Mesenchymal stem cell (in vitro differentiated cells and primary cell): Measurements from ENCODE around the gene DNAH11.

ENCODE experiments used
- DNase-seq: peaks from one replicate; pipeline ENCODE4 v3.0.0-alpha.2; 2013
- H2AFZ ChIP-seq: one replicate; pipeline ENCODE4 v1.6.1; 2013; ENCODE audit warnings: low read depth, mild to moderate bottlenecking, control low read depth, inconsistent platforms, low read length, moderate library complexity
- H2AK5ac ChIP-seq: 2 replicates; pipeline ENCODE4 v1.6.1; 2013; ENCODE audit warnings: low read length, moderate library complexity, mild to moderate bottlenecking, inconsistent platforms; ENCODE audit not compliant: severe bottlenecking
- H2BK120ac ChIP-seq: one replicate; pipeline ENCODE4 v1.6.1; 2013; ENCODE audit warnings: low read depth, mild to moderate bottlenecking, inconsistent platforms, low read length, moderate library complexity
- H2BK12ac ChIP-seq, 2 experiments: one replicate each; pipeline ENCODE4 v1.6.1; 2013; ENCODE audit warnings: inconsistent platforms in 2 of 2, low read length in 2 of 2, mild to moderate bottlenecking in 2 of 2, moderate library complexity in 2 of 2, control low read depth in 1 of 2
- H2BK15ac ChIP-seq: one replicate; pipeline ENCODE4 v1.6.1; 2013; ENCODE audit warnings: mild to moderate bottlenecking, low read depth, inconsistent platforms; ENCODE audit not compliant: poor library complexity, severe bottlenecking
- H2BK5ac ChIP-seq: 2 replicates; pipeline ENCODE4 v1.6.1; 2013; ENCODE audit warnings: low read depth, mild to moderate bottlenecking, low read length, control low read depth, inconsistent platforms; ENCODE audit not compliant: poor library complexity, severe bottlenecking
- H3K14ac ChIP-seq, 2 experiments: one replicate each; pipeline ENCODE4 v1.6.1; 2013; ENCODE audit warnings: inconsistent platforms in 2 of 2, low read length in 2 of 2, control low read depth in 1 of 2, mild to moderate bottlenecking in 1 of 2, moderate library complexity in 1 of 2
- H3K18ac ChIP-seq, 2 experiments: one replicate each; pipeline ENCODE4 v1.6.1; 2013; ENCODE audit warnings: inconsistent platforms in 2 of 2, low read length in 2 of 2, control low read depth in 1 of 2, low read depth in 1 of 2, mild to moderate bottlenecking in 1 of 2
- H3K23ac ChIP-seq, 2 experiments: one replicate each; pipeline ENCODE4 v1.6.1; 2013; ENCODE audit warnings: inconsistent platforms in 2 of 2, low read length in 2 of 2, mild to moderate bottlenecking in 2 of 2, moderate library complexity in 2 of 2, control low read depth in 1 of 2
- H3K27ac ChIP-seq: 2 replicates; pipeline ENCODE4 v1.5.1; 2013; ENCODE audit warnings: mild to moderate bottlenecking, moderate library complexity, low read length, control low read depth, inconsistent platforms; ENCODE audit not compliant: poor library complexity, severe bottlenecking
- H3K27me3 ChIP-seq, 2 experiments: 2 replicates each; pipeline versions ENCODE4 v1.6.1 to v1.7.0; 2013; ENCODE audit warnings: low read length in 2 of 2, mild to moderate bottlenecking in 2 of 2, moderate library complexity in 2 of 2, control low read depth in 1 of 2, inconsistent platforms in 1 of 2; ENCODE audit not compliant: control insufficient read depth in 1 of 2, insufficient read depth in 1 of 2
- H3K36me3 ChIP-seq, 2 experiments: 2 replicates each; pipeline versions ENCODE4 v1.6.1 to v1.7.0; 2013; ENCODE audit warnings: low read length in 2 of 2, control low read depth in 1 of 2, inconsistent platforms in 1 of 2, low read depth in 1 of 2, mild to moderate bottlenecking in 1 of 2; ENCODE audit not compliant: insufficient read depth in 2 of 2, control insufficient read depth in 1 of 2
- H3K4ac ChIP-seq, 2 experiments: one replicate each; pipeline ENCODE4 v1.6.1; 2013; ENCODE audit warnings: inconsistent platforms in 2 of 2, low read length in 2 of 2, mild to moderate bottlenecking in 2 of 2, moderate library complexity in 2 of 2, control low read depth in 1 of 2, low read depth in 1 of 2
- H3K4me1 ChIP-seq: 2 replicates; pipeline ENCODE4 v1.6.1; 2013; ENCODE audit warnings: low read depth, low read length, control low read depth; ENCODE audit not compliant: control insufficient read depth, insufficient read depth
- H3K4me2 ChIP-seq: 2 replicates; pipeline ENCODE4 v1.6.1; 2013; ENCODE audit warnings: low read length, mild to moderate bottlenecking, inconsistent platforms; ENCODE audit not compliant: poor library complexity, severe bottlenecking
- H3K4me3 ChIP-seq, 2 experiments: 2 replicates each; pipeline versions ENCODE4 v1.5.1 to v1.7.0; 2013; ENCODE audit warnings: low read length in 2 of 2, mild to moderate bottlenecking in 2 of 2, control low read depth in 1 of 2, low read depth in 1 of 2; ENCODE audit not compliant: insufficient read depth in 1 of 2
- H3K79me1 ChIP-seq: replicated peaks from 2 replicates; pipeline ENCODE4 v1.6.1; 2013; ENCODE audit warnings: mild to moderate bottlenecking, control low read depth, low read length, inconsistent platforms; ENCODE audit not compliant: poor library complexity, severe bottlenecking
- H3K9ac ChIP-seq: 2 replicates; pipeline ENCODE4 v1.7.0; 2013; ENCODE audit warnings: mild to moderate bottlenecking, low read length, moderate library complexity
- H3K9me3 ChIP-seq: 2 replicates; pipeline ENCODE4 v1.7.0; 2013; ENCODE audit warnings: mild to moderate bottlenecking, low read length; ENCODE audit not compliant: control insufficient read depth
- H4K8ac ChIP-seq: one replicate; pipeline ENCODE4 v1.6.1; 2013; ENCODE audit warnings: inconsistent platforms, mild to moderate bottlenecking, low read length, moderate library complexity
- H4K91ac ChIP-seq: one replicate; pipeline ENCODE4 v1.6.1; 2013; ENCODE audit warnings: mild to moderate bottlenecking, low read length, inconsistent platforms
- WGBS: methylation state at CpG from one replicate; pipeline ENCODE4 v1.1.7; 2013; ENCODE audit warnings: mixed read lengths; 5-methylcytosine and 5-hydroxymethylcytosine counted together

The DNAH11 gene

GRCh38 chr7:21603462-21603861 lies 60.6 kb downstream of the DNAH11 start:
- Histone ChIP-seq H3K27ac (no peak overlapping the region), H3K27me3 (no peaks in the 10 kb centered on the region), H3K9me3 (no peaks in the 10 kb centered on the region), H3K18ac (no peak overlapping the region), H3K14ac (no peak overlapping the region), H2BK5ac (no peak overlapping the region), H3K4me2 (no peak overlapping the region), H3K23ac (no peak overlapping the region), H3K9ac (no peak overlapping the region), H2AK5ac (no peak overlapping the region), H3K4me1 (no peaks in the 10 kb centered on the region), H2BK12ac (no peak overlapping the region), H4K91ac (no peak overlapping the region), H3K36me3 (no peaks in the 10 kb centered on the region), H3K4ac (no peak overlapping the region), H4K8ac (no peak overlapping the region), H2BK120ac (no peak overlapping the region), H2AFZ (no peak overlapping the region), H3K4me3 (no peak overlapping the region), H2BK15ac (no peak overlapping the region), H3K79me1 (no peaks in the 10 kb centered on the region)
- DNase-seq, result peak; percentile 30

GRCh38 chr7:21603972-21604749 lies 61.3 kb downstream of the DNAH11 start:
- Histone ChIP-seq H2AK5ac (no peak overlapping the region), H2BK15ac (no peak overlapping the region), H3K4me2 (no peak overlapping the region), H2BK12ac (no peak overlapping the region), H3K9ac (no peak overlapping the region), H3K23ac (no peak overlapping the region), H2AFZ (no peak overlapping the region), H3K79me1 (no peaks in the 10 kb centered on the region), H3K4me1 (no peaks in the 10 kb centered on the region), H4K8ac (no peak overlapping the region), H3K27me3 (no peaks in the 10 kb centered on the region), H3K4me3 (no peak overlapping the region), H3K36me3 (no peaks in the 10 kb centered on the region), H3K9me3 (no peaks in the 10 kb centered on the region), H2BK5ac (no peak overlapping the region), H4K91ac (no peak overlapping the region), H3K27ac (no peak overlapping the region), H3K18ac (no peak overlapping the region), H3K14ac (no peak overlapping the region), H2BK120ac (no peak overlapping the region), H3K4ac (no peak overlapping the region)
- DNase-seq, result peak; percentile 35
- WGBS, result 87% methylated on average over 3 of the region's 5 CpGs

- no peak overlapping the region for H3K23ac ChIP-seq
- no peak overlapping the region for H2BK5ac ChIP-seq
- no peak overlapping the region for H2BK12ac ChIP-seq
- H3K4me3 ChIP-seq, result no peak overlapping the region
- H3K27me3 ChIP-seq, result no peaks in the 10 kb centered on the region
- H2BK120ac ChIP-seq, result no peak overlapping the region
- no peak overlapping the region for H2AK5ac ChIP-seq
- no peak overlapping the region for H4K8ac ChIP-seq
- DNase-seq, result no peak
- H3K4me1 ChIP-seq, result no peaks in the 10 kb centered on the region
- H3K9ac ChIP-seq, result no peak overlapping the region
- no peaks in the 10 kb centered on the region for H3K36me3 ChIP-seq
- H3K4ac ChIP-seq, result no peak overlapping the region
- 96% methylated on average over 3 of the region's 3 CpGs for WGBS
- H3K4me2 ChIP-seq, result no peak overlapping the region
- H3K18ac ChIP-seq, result no peak overlapping the region
- H2BK15ac ChIP-seq, result no peak overlapping the region
- H3K9me3 ChIP-seq, result no peaks in the 10 kb centered on the region
- H4K91ac ChIP-seq, result no peak overlapping the region
- H2AFZ ChIP-seq, result no peak overlapping the region
- H3K79me1 ChIP-seq, result no peaks in the 10 kb centered on the region
- no peak overlapping the region for H3K27ac ChIP-seq
- H3K14ac ChIP-seq, result no peak overlapping the region
Observed at GRCh38 chr7:21605008-21605585, 62.3 kb downstream of the DNAH11 start.

GRCh38 chr7:21608465-21608864 lies 65.6 kb downstream of the DNAH11 start:
- Histone ChIP-seq H3K9me3 (no peaks in the 10 kb centered on the region), H3K4me1 (no peaks in the 10 kb centered on the region), H3K4me3 (no peak overlapping the region), H4K8ac (no peak overlapping the region), H3K18ac (no peak overlapping the region), H2BK120ac (no peak overlapping the region), H2AFZ (no peak overlapping the region), H3K9ac (no peak overlapping the region), H3K36me3 (no peaks in the 10 kb centered on the region), H3K4me2 (no peak overlapping the region), H4K91ac (no peak overlapping the region), H2BK15ac (no peak overlapping the region), H2AK5ac (no peak overlapping the region), H3K79me1 (no peaks in the 10 kb centered on the region), H3K27me3 (no peaks in the 10 kb centered on the region), H3K27ac (no peak overlapping the region), H2BK5ac (no peak overlapping the region), H3K14ac (no peak overlapping the region), H2BK12ac (no peak overlapping the region), H3K4ac (no peak overlapping the region), H3K23ac (no peak overlapping the region)
- 100% methylated on average over 1 of the region's 3 CpGs for WGBS
- DNase-seq, result no peak
